Vagina (tissue), 2 donors: ENCODE measurements around the gene CSTPP1. TPM values are rescaled to one million over a fixed set of nuclear protein-coding genes. Genes with fewer than 3 reads are reported as not detected.
A peak's percentile ranks its signal among the peaks of the same experiment; 100 is the strongest.

Source experiments
- DNase-seq, 2 donors: peaks; one replicate each; pipeline ENCODE4 v3.0.0-alpha.2; 2017; ENCODE audit errors: extremely low spot score in 2 of 2
- H3K27ac ChIP-seq: fragments of 200-600 bp; sonication (generic); one replicate; pipeline ENCODE4 v1.5.1; 2019
- H3K27me3 ChIP-seq: fragments of 200-600 bp; sonication (generic); one replicate; pipeline ENCODE4 v1.5.1; 2019
- H3K36me3 ChIP-seq, 2 donors: fragments of 200-600 bp; sonication (generic); one replicate each; pipeline ENCODE4 v1.5.1; 2017 to 2019
- H3K4me1 ChIP-seq: fragments of 200-600 bp; sonication (generic); one replicate; pipeline ENCODE4 v1.5.1; 2019
- H3K4me3 ChIP-seq, 2 donors: fragments of 200-600 bp; sonication (generic); 1 replicate in 1 of 2; 2 replicates in 1 of 2; pipeline ENCODE4 v1.5.1; 2016 to 2019
- H3K9me3 ChIP-seq: fragments of 200-600 bp; sonication (generic); one replicate; pipeline ENCODE4 v1.5.1; 2019
- CTCF ChIP-seq, 3 experiments: fragments of 450-650 bp in 2 of 3; fragments of 200-600 bp in 1 of 3; sonication (generic) in 1 of 3; IDR thresholded peaks; one replicate each; pipeline ENCODE4 v1.5.1; 2017 to 2019; ENCODE audit warnings: antibody characterized with exemption in 3 of 3, mild to moderate bottlenecking in 2 of 3, moderate library complexity in 2 of 3
- POLR2A ChIP-seq, 2 donors: fragments of 450-650 bp; IDR thresholded peaks; one replicate each; pipeline ENCODE4 v1.6.1; 2017; ENCODE audit warnings: antibody characterized with exemption in 2 of 2, mild to moderate bottlenecking in 2 of 2, moderate library complexity in 2 of 2
- POLR2AphosphoS5 ChIP-seq, 2 donors: sonication (generic); formaldehyde crosslinking; IDR thresholded peaks; one replicate each; pipeline ENCODE4 v1.9.0; 2017; ENCODE audit warnings: antibody characterized with exemption in 2 of 2, mild to moderate bottlenecking in 2 of 2, low read depth in 1 of 2; ENCODE audit not compliant: insufficient read depth in 1 of 2
- intact Hi-C: fragments of 100-400 bp; cut with DNase I; formaldehyde crosslinking; loops from one replicate; pipeline ENCODE4 v1.15.1; 2023
- total RNA-seq: library from RNA; depleted of rRNA; stranded (reverse); fragments of >200 nt; gene quantifications from one replicate; pipeline ENCODE4 v1.2.3, GENCODE V29; 2016

Gene CSTPP1
- total RNA-seq, 1 donor from 2014 or later: 30.7 TPM

GRCh38 chr11:46914363-46914762 is 22.2 kb upstream of the CSTPP1 start:
- no peak overlapping the region for H3K27ac ChIP-seq
- H3K9me3 ChIP-seq: no peaks in the 10 kb centered on the region
- no peak overlapping the region for H3K4me3 ChIP-seq
- no peak for TF ChIP-seq POLR2AphosphoS5 (IDR thresholded peaks at IDR 0.05; ENCODE audit: insufficient read depth in 1 of 2, low read depth in 1 of 2)
- TF ChIP-seq CTCF (IDR thresholded peaks at IDR 0.05): no peak
- no peak for TF ChIP-seq POLR2A (IDR thresholded peaks at IDR 0.05)
- H3K36me3 ChIP-seq: no peaks in the 10 kb centered on the region
- H3K4me1 ChIP-seq: peaks cover 55% of the 10 kb centered on the region
- intact Hi-C loops: no loop called here
- H3K27me3 ChIP-seq: no peaks in the 10 kb centered on the region
- no peak for DNase-seq

GRCh38 chr11:46914910-46915309 is 21.7 kb upstream of the CSTPP1 start:
- Histone ChIP-seq H3K27ac (no peak overlapping the region), H3K36me3 (no peaks in the 10 kb centered on the region), H3K4me1 (peaks cover 56% of the 10 kb centered on the region), H3K4me3 (no peak overlapping the region), H3K27me3 (no peaks in the 10 kb centered on the region), H3K9me3 (no peaks in the 10 kb centered on the region)
- TF ChIP-seq CTCF (IDR thresholded peaks at IDR 0.05) (no peak), POLR2A (IDR thresholded peaks at IDR 0.05) (no peak), POLR2AphosphoS5 (IDR thresholded peaks at IDR 0.05; ENCODE audit: insufficient read depth in 1 of 2, low read depth in 1 of 2) (no peak)
- intact Hi-C loops: no loop called here
- no peak for DNase-seq

GRCh38 chr11:46916286-46917108 is 20.1 kb upstream of the CSTPP1 start:
- no peaks in the 10 kb centered on the region for H3K27me3 ChIP-seq
- peak overlapping the region; percentile 63 to 74 for H3K4me3 ChIP-seq
- peaks cover 56% of the 10 kb centered on the region for H3K4me1 ChIP-seq
- H3K36me3 ChIP-seq: no peaks in the 10 kb centered on the region
- no peaks in the 10 kb centered on the region for H3K9me3 ChIP-seq
- intact Hi-C loops: no loop called here
- H3K27ac ChIP-seq: peak overlapping the region; percentile 86
- no peak for DNase-seq
- TF ChIP-seq POLR2A (IDR thresholded peaks at IDR 0.05) (peak in 1 of 2 donors; percentile 45), CTCF (IDR thresholded peaks at IDR 0.05) (no peak), POLR2AphosphoS5 (IDR thresholded peaks at IDR 0.05; ENCODE audit: insufficient read depth in 1 of 2, low read depth in 1 of 2) (peak; percentile 50 to 69)

GRCh38 chr11:46917109-46917761 is 19.3 kb upstream of the CSTPP1 start:
- Histone ChIP-seq H3K36me3 (no peaks in the 10 kb centered on the region), H3K4me1 (peaks cover 56% of the 10 kb centered on the region), H3K4me3 (peak overlapping the region; percentile 63 to 74), H3K27me3 (no peaks in the 10 kb centered on the region), H3K27ac (peak overlapping the region; percentile 86), H3K9me3 (no peaks in the 10 kb centered on the region)
- intact Hi-C loops: no loop called here
- TF ChIP-seq POLR2AphosphoS5 (IDR thresholded peaks at IDR 0.05; ENCODE audit: insufficient read depth in 1 of 2, low read depth in 1 of 2) (peak in 1 of 2 donors; percentile 37), CTCF (IDR thresholded peaks at IDR 0.05) (no peak)
- no peak for DNase-seq

GRCh38 chr11:46917762-46918082 is 18.8 kb upstream of the CSTPP1 start:
- DNase-seq: no peak
- H3K27me3 ChIP-seq: no peaks in the 10 kb centered on the region
- TF ChIP-seq CTCF (IDR thresholded peaks at IDR 0.05) (no peak), POLR2A (IDR thresholded peaks at IDR 0.05) (no peak), POLR2AphosphoS5 (IDR thresholded peaks at IDR 0.05; ENCODE audit: insufficient read depth in 1 of 2, low read depth in 1 of 2) (no peak)
- H3K4me3 ChIP-seq: peak overlapping the region; percentile 63 to 74
- H3K27ac ChIP-seq: peak overlapping the region; percentile 86
- H3K36me3 ChIP-seq: no peaks in the 10 kb centered on the region
- no peaks in the 10 kb centered on the region for H3K9me3 ChIP-seq
- peaks cover 55% of the 10 kb centered on the region for H3K4me1 ChIP-seq
- intact Hi-C loops: no loop called here
